Pancreas (tissue), 10 donors: Measurements from ENCODE around the gene PSMA8. TPM values are rescaled to one million over a fixed set of nuclear protein-coding genes. Genes with fewer than 3 reads are reported as not detected.

ENCODE experiments used
- ATAC-seq, 4 donors: fragments of 200-7000 bp; cut with Tn5 transposase; one replicate each; pipeline versions ENCODE4 v1.8.0 to v1.9.1; 2020; ENCODE audit warnings: mild to moderate bottlenecking in 4 of 4, moderate library complexity in 4 of 4
- DNase-seq, 6 donors: peaks; one replicate each; pipeline ENCODE4 v3.0.0-alpha.2; 2020
- FAIRE-seq: peaks from 2 replicates; lab custom pipeline; 2012; peaks lifted over from hg19 to GRCh38; lab: Jason Lieb, UNC
- H3K27ac ChIP-seq, 4 donors: fragments of 200-600 bp; sonication (generic); 1 replicate in 3 of 4; 2 replicates in 1 of 4; pipeline versions ENCODE4 v1.5.0 to v1.8.0; 2020
- H3K27me3 ChIP-seq, 4 donors: fragments of 200-600 bp; one replicate each; pipeline ENCODE4 v1.8.0; 2021
- H3K36me3 ChIP-seq, 3 donors: fragments of 200-600 bp; sonication (generic) in 1 of 3; one replicate each; pipeline versions ENCODE4 v1.5.0 to v1.8.0; 2020 to 2021
- H3K4me1 ChIP-seq, 3 donors: fragments of 200-600 bp; one replicate each; pipeline ENCODE4 v1.8.0; 2021
- H3K4me3 ChIP-seq, 4 donors: fragments of 200-600 bp; sonication (generic) in 2 of 4; one replicate each; pipeline versions ENCODE4 v1.5.0 to v1.8.0; 2020 to 2021
- H3K9me3 ChIP-seq, 4 donors: fragments of 200-600 bp; one replicate each; pipeline ENCODE4 v1.8.0; 2021
- CTCF ChIP-seq, 4 donors: fragments of 200-600 bp; sonication (generic) in 3 of 4; IDR thresholded peaks; one replicate each; pipeline versions ENCODE4 v1.5.0 to v1.8.0; 2021; ENCODE audit warnings: antibody characterized with exemption in 4 of 4
- WGBS, 2 donors: extraction: QIAGEN DNeasy Blood & Tissue Kit; methylation state at CpG; one replicate each; pipeline ENCODE4 v1.1.7; 2013; 5-methylcytosine and 5-hydroxymethylcytosine counted together
- intact Hi-C, 3 donors: fragments of 100-400 bp; cut with DNase I; formaldehyde crosslinking; loops; one replicate each; pipeline versions ENCODE4 v1.11.1 to v1.14.2; 2022
- polyA plus RNA-seq, 2 donors: library from polyadenylated mRNA; stranded (reverse); fragments of 200-250 nt; gene quantifications; one replicate each; pipeline ENCODE4 v1.2.3, GENCODE V29; 2013
- total RNA-seq, 6 donors: library from RNA; stranded (reverse); fragmentation: NEBNext Ultra II Directional in 4 of 6; extraction: Animal tissue kit (Norgen Biotek cat#: 25700) in 4 of 6; gene quantifications; one replicate each; pipeline versions ENCODE4 v1.2.1 to v1.2.4, GENCODE V29; 2021 to 2023
- donor health status: healthy with polysubstance abuse.
- donor health status: DM: no; HTN: no; CAD: no; lungs with moderate emphysema.
- donor health status: DM: no; HTN: no; CAD: no.
- donor health status: control.
- donor health status: control.
- donor health status: Bipolar disorder and iron deficiency.
- donor health status: DM: yes; HTN: yes; CAD: no.
- donor health status: DM: no; HTN: no; CAD: no.
- donor health status: DM: no; HTN: no; CAD: no.
- donor health status: DM: yes; HTN: yes; CAD: no.

Gene PSMA8
- total and polyA plus RNA-seq, 8 donors: not detected

- Histone ChIP-seq H3K36me3 (no peaks in the 10 kb centered on the region), H3K4me1 (no peaks in the 10 kb centered on the region), H3K27ac (no peak overlapping the region), H3K27me3 (no peaks in the 10 kb centered on the region), H3K9me3 (no peaks in the 10 kb centered on the region), H3K4me3 (no peak overlapping the region)
- ATAC-seq (no peak), FAIRE-seq (no peak), DNase-seq (no peak)
- intact Hi-C loops: no loop called here
- TF ChIP-seq CTCF (IDR thresholded peaks at IDR 0.05): no peak
- WGBS, 2 donors: 50 to 63% methylated on average over 2 of the region's 2 CpGs
These were observed 75.3 kb downstream of the PSMA8 start for GRCh38 chr18:26208977-26209376.

GRCh38 chr18:26210147-26210546, 76.5 kb downstream of the PSMA8 start:
- Histone ChIP-seq H3K4me3 (no peak overlapping the region), H3K27me3 (no peaks in the 10 kb centered on the region), H3K9me3 (no peaks in the 10 kb centered on the region), H3K36me3 (no peaks in the 10 kb centered on the region), H3K4me1 (no peaks in the 10 kb centered on the region), H3K27ac (no peak overlapping the region)
- DNase-seq (no peak), FAIRE-seq (no peak), ATAC-seq (no peak)
- no peak for TF ChIP-seq CTCF (IDR thresholded peaks at IDR 0.05)
- intact Hi-C loops: no loop called here
- 78 to 90% methylated on average over 4 of the region's 4 CpGs for whole genome bisulfite sequencing, 2 donors

GRCh38 chr18:26215247-26215970, 81.7 kb downstream of the PSMA8 start:
- intact Hi-C loops: no loop called here
- ATAC-seq: no peak
- no peaks in the 10 kb centered on the region for H3K9me3 ChIP-seq
- H3K4me1 ChIP-seq: no peaks in the 10 kb centered on the region
- no peak overlapping the region for H3K4me3 ChIP-seq
- no peak for DNase-seq
- WGBS, 2 donors: 64 to 72% methylated on average over 7 of the region's 7 CpGs
- no peak for FAIRE-seq
- TF ChIP-seq CTCF (IDR thresholded peaks at IDR 0.05): no peak
- H3K27ac ChIP-seq: no peak overlapping the region
- no peaks in the 10 kb centered on the region for H3K27me3 ChIP-seq
- H3K36me3 ChIP-seq: no peaks in the 10 kb centered on the region

GRCh38 chr18:26225022-26225693, 91.5 kb downstream of the PSMA8 start:
- no peak overlapping the region for H3K4me3 ChIP-seq
- 78 to 84% methylated on average over 7 of the region's 7 CpGs for WGBS, 2 donors
- no peaks in the 10 kb centered on the region for H3K9me3 ChIP-seq
- ATAC-seq (no peak), FAIRE-seq (no peak), DNase-seq (no peak)
- H3K36me3 ChIP-seq: no peaks in the 10 kb centered on the region
- H3K27me3 ChIP-seq: peaks cover 0 to 4% (median 0%) of the 10 kb centered on the region in 4 donors
- H3K4me1 ChIP-seq: peaks cover 4 to 16% (median 4%) of the 10 kb centered on the region in 3 donors
- intact Hi-C loops: no loop called here
- no peak overlapping the region for H3K27ac ChIP-seq
- TF ChIP-seq CTCF (IDR thresholded peaks at IDR 0.05): no peak

- Histone ChIP-seq H3K9me3 (no peaks in the 10 kb centered on the region), H3K36me3 (no peaks in the 10 kb centered on the region), H3K4me1 (peaks cover 4 to 16% (median 4%) of the 10 kb centered on the region in 3 donors), H3K4me3 (peak overlapping the region; percentile 71 to 99 (median 88)), H3K27me3 (peaks cover 0 to 4% (median 0%) of the 10 kb centered on the region in 4 donors), H3K27ac (peak overlapping the region; percentile 67 to 81 (median 74))
- ATAC-seq: no peak
- WGBS, 2 donors: 11 to 14% methylated on average over 8 of the region's 8 CpGs
- intact Hi-C loops: no loop called here
- FAIRE-seq: peak; percentile 29
- no peak for DNase-seq
- no peak for TF ChIP-seq CTCF (IDR thresholded peaks at IDR 0.05)
These were observed 92.2 kb downstream of the PSMA8 start for GRCh38 chr18:26225915-26226228.
